Measurements from ENCODE around the gene PPCDC.
"Not testable (repeated sequence)": the region's sequence is repeated elsewhere in the genome, so short reads cannot be mapped to it uniquely, and the experiment has no call there.

The PPCDC gene

DNA sequence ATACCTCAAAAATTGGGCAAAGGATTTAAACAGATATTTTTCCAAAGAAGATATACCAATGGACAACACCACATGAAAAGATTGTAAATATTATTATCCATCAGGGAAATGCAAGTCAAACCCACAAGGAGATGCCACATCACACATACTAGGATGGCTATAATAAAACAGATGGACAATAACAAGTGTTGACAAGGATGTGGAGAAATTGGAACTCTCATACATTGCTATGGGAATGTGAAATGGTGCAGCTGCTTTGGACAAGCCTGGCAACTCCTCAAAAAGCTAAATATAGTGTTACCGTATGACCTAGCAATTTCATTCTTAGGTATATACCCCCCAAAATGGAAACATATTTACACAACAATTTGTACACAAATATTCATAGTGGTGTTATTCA is 59.3 kb downstream of the PPCDC start:
- TF ChIP-seq CTCF (IDR thresholded peaks at IDR 0.05; ENCODE audit: control insufficient read depth, extremely low read depth, insufficient read depth) = no peak
- no peak overlapping the region for H3K4me3 ChIP-seq (ENCODE audit: low read depth, low read length)
- no peak for DNase-seq (ENCODE audit: low read depth)

- not testable (repeated sequence) for H3K4me3 ChIP-seq (ENCODE audit: low read depth, low read length); DNase-seq (ENCODE audit: low read depth)
These were observed 62.3 kb downstream of the PPCDC start for GRCh38 chr15:75085708-75086107.

GRCh38 chr15:75089456-75090387 is 66.3 kb downstream of the PPCDC start:
- no peak overlapping the region for H3K4me3 ChIP-seq (ENCODE audit: low read depth, low read length)
- no peak for DNase-seq (ENCODE audit: low read depth)
- no peak for TF ChIP-seq CTCF (IDR thresholded peaks at IDR 0.05; ENCODE audit: control insufficient read depth, extremely low read depth, insufficient read depth)

GRCh38 chr15:75090388-75090734 is 67.0 kb downstream of the PPCDC start:
- no peak overlapping the region for H3K4me3 ChIP-seq (ENCODE audit: low read depth, low read length)
- TF ChIP-seq CTCF (IDR thresholded peaks at IDR 0.05; ENCODE audit: control insufficient read depth, extremely low read depth, insufficient read depth) = no peak
- no peak for DNase-seq (ENCODE audit: low read depth)

GRCh38 chr15:75091814-75092213 is 68.4 kb downstream of the PPCDC start:
- no peak for DNase-seq (ENCODE audit: low read depth)
- no peak for TF ChIP-seq CTCF (IDR thresholded peaks at IDR 0.05; ENCODE audit: control insufficient read depth, extremely low read depth, insufficient read depth)
- no peak overlapping the region for H3K4me3 ChIP-seq (ENCODE audit: low read depth, low read length)

- DNase-seq (ENCODE audit: low read depth); H3K4me3 ChIP-seq (ENCODE audit: low read depth, low read length): not testable (repeated sequence)
These were observed 71.6 kb downstream of the PPCDC start for GRCh38 chr15:75094961-75095478.

- no peak for TF ChIP-seq CTCF (IDR thresholded peaks at IDR 0.05; ENCODE audit: control insufficient read depth, extremely low read depth, insufficient read depth)
- DNase-seq (ENCODE audit: low read depth) = no peak
- H3K4me3 ChIP-seq (ENCODE audit: low read depth, low read length) = no peak overlapping the region
These were observed 72.2 kb downstream of the PPCDC start for GRCh38 chr15:75095594-75095993.

GRCh38 chr15:75097939-75098338 is 74.5 kb downstream of the PPCDC start:
- DNase-seq (ENCODE audit: low read depth) = no peak
- no peak for TF ChIP-seq CTCF (IDR thresholded peaks at IDR 0.05; ENCODE audit: control insufficient read depth, extremely low read depth, insufficient read depth)
- H3K4me3 ChIP-seq (ENCODE audit: low read depth, low read length) = no peak overlapping the region

Data from LNCaP clone FGC (cell line).